Ovary (tissue), 3 donors: ENCODE results near the gene LTB.

Source experiments
- CTCF ChIP-seq, 3 donors: fragments of 450-650 bp in 2 of 3; fragments of 200-600 bp in 1 of 3; IDR thresholded peaks; one replicate each; pipeline versions ENCODE4 v1.5.1 to v1.8.0; 2016 to 2022; ENCODE audit warnings: antibody characterized with exemption in 3 of 3, mild to moderate bottlenecking in 1 of 3
- POLR2A ChIP-seq: fragments of 450-650 bp; IDR thresholded peaks from one replicate; pipeline ENCODE4 v1.6.1; 2017; ENCODE audit warnings: antibody characterized with exemption, mild to moderate bottlenecking, moderate library complexity
- donor health status: DM: no; HTN: no; CAD: no.

- TF ChIP-seq POLR2A (no peak), CTCF (IDR thresholded peaks at IDR 0.05) (no peak)
Measured at GRCh38 chr6:31580438-31580740, 1.8 kb downstream of the LTB start.
